ENCODE data around the gene LGALS9. TPM values are rescaled to one million over a fixed set of nuclear protein-coding genes. Genes with fewer than 3 reads are reported as not detected.

Gene LGALS9
- total and polyA plus RNA-seq, 2 experiments from 2014 or later, result 0.48 to 0.73 TPM

GRCh38 chr17:27590864-27591263 is 40.1 kb upstream of the LGALS9 start:
- Mint-ChIP-seq H3K4me3 (no peak overlapping the region), H3K36me3 (ENCODE audit: low read depth) (no peaks in the 10 kb centered on the region; the same call in 2 of the 3 replicates), H3K27ac (peak overlapping the region; percentile 16; the same call in 1 of the 2 replicates), H3K27me3 (ENCODE audit: insufficient read depth, low read depth, poor library complexity) (peaks cover 8% of the 10 kb centered on the region), H3K9me3 (no peaks in the 10 kb centered on the region; the same call in 2 of the 3 replicates), H3K4me1 (peaks cover 14% of the 10 kb centered on the region)
- no peak overlapping the region for H3K4me2 ChIP-seq
- no peaks in the 10 kb centered on the region for H3F3A ChIP-seq (replicated peaks; ENCODE audit: low read depth)
- 0 out of 2 replicates have a peak, but pooled peaks cover 5% of the 10 kb centered on the region for H3K36me3 ChIP-seq (ENCODE audit: insufficient read depth)
- TF ChIP-seq POLR2AphosphoS5 (IDR thresholded peaks at IDR 0.05; ENCODE audit: low read depth), result no peak
- TF ChIP-seq REST (IDR thresholded peaks at IDR 0.05; ENCODE audit: unreplicated experiment), result no peak
- TF ChIP-seq ZNF114 (CRISPR knock-in tag; IDR thresholded peaks at IDR 0.05), result no peak
- no peak for TF ChIP-seq EZH2phosphoT487 (IDR thresholded peaks at IDR 0.05; ENCODE audit: unreplicated experiment)
- no peak for TF ChIP-seq CREB1 (CRISPR knock-in tag; IDR thresholded peaks at IDR 0.05; ENCODE audit: low read depth)
- TF ChIP-seq ZNF462 (CRISPR knock-in tag; IDR thresholded peaks at IDR 0.05), result no peak
- TF ChIP-seq JUNB (IDR thresholded peaks at IDR 0.05; ENCODE audit: unreplicated experiment), result no peak
- no peak for TF ChIP-seq NANOG (IDR thresholded peaks at IDR 0.05; ENCODE audit: borderline replicate concordance)
- TF ChIP-seq EZH2 (IDR thresholded peaks at IDR 0.05; ENCODE audit: low read depth, unreplicated experiment), result no peak
- no peak for TF ChIP-seq ETS1 (IDR thresholded peaks at IDR 0.05)
- no peak for TF ChIP-seq STAT1 (IDR thresholded peaks at IDR 0.05; ENCODE audit: unreplicated experiment)
- TF ChIP-seq CTCF (conservative IDR thresholded peaks at IDR 0.05; ENCODE audit: low read depth in 2 of 2), result no peak
- no peak for TF ChIP-seq ZNF331 (CRISPR knock-in tag; IDR thresholded peaks at IDR 0.05; ENCODE audit: low read depth)
- no peaks in the 10 kb centered on the region for H3K27me3 ChIP-seq (ENCODE audit: insufficient read depth)
- H3K27ac ChIP-seq (ENCODE audit: low read depth), result no peak overlapping the region
- no peaks in the 10 kb centered on the region; the same call in 1 of the 2 replicates for H3K4me1 ChIP-seq (ENCODE audit: insufficient read depth)
- H2AFZ ChIP-seq, result no peak overlapping the region
- no peaks in the 10 kb centered on the region for H3K79me2 ChIP-seq (replicated peaks; ENCODE audit: insufficient read depth)
- H3K4me3 ChIP-seq, result no peak overlapping the region
- no peaks in the 10 kb centered on the region for H3K9me2 ChIP-seq (ENCODE audit: insufficient read depth)
- DNase-seq (ENCODE audit: low spot score) (no peak), ATAC-seq (no peak)
- no peaks in the 10 kb centered on the region for H4K20me1 ChIP-seq (replicated peaks; ENCODE audit: insufficient read depth)
